GM21528 (cell line): ENCODE measurements around the gene LDAF1.
"Not testable (repeated sequence)": the region's sequence is repeated elsewhere in the genome, so short reads cannot be mapped to it uniquely, and the experiment has no call there.

ENCODE experiments used
- ATAC-seq: cut with Tn5 transposase; IDR thresholded peaks from one replicate; pipeline ENCODE4 v1.9.1; 2021; ENCODE audit warnings: mild to moderate bottlenecking, moderate library complexity; ENCODE audit not compliant: unreplicated experiment, low FRiP score

Gene LDAF1

DNA sequence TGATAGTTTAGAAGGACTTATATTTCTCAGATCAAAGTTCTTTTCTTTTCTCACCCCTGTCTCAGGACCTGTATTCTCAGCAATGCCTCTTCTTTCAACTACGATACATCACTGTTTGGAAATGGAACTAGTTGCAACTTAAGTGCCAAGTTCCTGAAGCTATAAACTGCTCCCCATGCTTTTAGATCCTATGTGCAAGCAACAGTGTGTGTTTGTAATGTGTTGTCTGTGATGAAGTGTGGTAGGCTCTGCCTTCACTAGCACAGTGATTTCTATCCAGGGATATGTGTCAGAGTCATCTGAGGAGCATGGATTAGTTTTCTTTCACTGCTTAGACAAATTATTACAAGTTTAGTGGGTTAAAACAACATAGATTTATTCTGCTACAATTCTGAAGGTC lies 34.5 kb downstream of the LDAF1 start:
- no peak for ATAC-seq

DNA sequence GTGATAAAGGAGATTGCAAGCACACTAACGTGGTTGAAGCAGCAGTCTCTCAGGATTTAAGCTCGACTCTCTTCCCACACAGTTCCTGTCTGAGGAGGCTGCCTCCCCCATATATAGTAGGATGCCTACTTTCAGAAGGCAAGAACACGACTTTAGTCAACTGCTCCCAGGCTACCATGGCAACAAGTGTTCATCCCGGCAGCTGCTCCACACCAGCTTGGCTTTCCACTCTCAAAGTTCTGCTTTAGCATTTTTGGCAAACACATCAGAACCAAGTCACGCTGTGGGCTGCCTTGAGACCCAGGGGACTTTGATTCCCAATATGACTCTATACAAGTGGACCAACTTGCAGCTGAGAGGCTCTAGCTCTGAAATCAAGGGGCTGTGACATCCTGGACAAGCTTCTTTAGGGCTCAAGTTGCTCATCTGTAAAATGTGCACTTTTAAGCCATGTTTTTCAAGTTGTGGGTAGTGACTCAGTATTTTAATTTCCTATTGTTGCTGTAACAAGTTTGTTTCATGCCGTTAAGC lies 36.4 kb downstream of the LDAF1 start:
- ATAC-seq, result no peak

DNA sequence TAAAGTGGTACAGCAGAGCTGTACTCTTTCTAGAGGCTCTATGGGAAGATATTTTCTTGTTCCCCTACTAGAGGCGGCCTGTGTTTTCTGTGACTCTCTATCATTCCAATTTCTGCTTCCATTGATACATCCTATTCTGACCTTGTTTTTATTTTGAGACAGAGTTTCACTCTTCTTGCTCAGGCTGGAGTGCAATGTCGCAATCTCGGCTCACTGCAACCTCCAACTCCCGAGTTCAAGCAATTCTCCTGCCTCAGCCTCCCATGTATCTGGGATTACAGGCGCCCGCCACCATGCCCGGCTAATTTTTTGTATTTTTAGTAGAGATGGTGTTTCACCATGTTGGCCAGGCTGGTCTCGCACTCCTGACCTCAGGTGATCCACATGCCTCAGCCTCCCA lies 36.9 kb downstream of the LDAF1 start:
- ATAC-seq, result not testable (repeated sequence)

DNA sequence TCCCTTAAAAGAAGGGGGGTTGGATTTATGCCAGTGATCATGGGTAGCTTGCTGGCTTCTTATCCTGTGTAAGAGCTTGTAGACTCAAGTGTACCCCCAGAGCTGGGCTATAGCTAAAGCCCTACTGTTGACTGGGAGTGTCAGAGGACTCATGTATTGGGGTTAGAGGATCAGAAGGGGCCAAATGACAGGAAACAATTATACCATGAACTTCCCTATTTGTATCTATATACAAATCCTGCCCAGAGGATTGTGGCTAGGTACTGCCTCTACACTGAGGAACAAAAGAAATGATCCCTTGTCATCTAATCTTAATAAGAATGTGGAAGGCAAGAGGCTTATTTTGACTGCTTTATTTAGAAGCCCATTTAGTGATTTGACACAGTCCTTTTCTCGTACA lies 38.6 kb downstream of the LDAF1 start:
- no peak for ATAC-seq

DNA sequence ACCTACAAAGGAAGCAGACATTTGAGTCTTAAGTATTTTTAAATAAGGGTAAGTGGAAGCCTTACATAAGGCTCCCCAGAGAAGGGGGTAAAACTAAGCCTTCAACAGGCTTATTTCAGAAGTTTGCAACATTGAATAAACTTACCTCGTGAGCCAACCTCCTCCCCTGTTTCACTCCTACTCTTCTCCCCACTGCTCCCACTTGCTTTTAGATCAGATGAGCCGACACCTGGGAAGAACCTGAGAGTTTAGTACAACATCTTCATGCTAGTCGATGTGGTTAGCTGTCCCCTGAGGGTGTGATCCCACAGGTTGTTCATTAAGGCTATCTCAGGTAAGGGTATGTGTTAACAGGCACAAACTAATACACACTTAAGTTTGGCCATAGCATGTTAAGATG lies 39.1 kb downstream of the LDAF1 start:
- no peak for ATAC-seq

DNA sequence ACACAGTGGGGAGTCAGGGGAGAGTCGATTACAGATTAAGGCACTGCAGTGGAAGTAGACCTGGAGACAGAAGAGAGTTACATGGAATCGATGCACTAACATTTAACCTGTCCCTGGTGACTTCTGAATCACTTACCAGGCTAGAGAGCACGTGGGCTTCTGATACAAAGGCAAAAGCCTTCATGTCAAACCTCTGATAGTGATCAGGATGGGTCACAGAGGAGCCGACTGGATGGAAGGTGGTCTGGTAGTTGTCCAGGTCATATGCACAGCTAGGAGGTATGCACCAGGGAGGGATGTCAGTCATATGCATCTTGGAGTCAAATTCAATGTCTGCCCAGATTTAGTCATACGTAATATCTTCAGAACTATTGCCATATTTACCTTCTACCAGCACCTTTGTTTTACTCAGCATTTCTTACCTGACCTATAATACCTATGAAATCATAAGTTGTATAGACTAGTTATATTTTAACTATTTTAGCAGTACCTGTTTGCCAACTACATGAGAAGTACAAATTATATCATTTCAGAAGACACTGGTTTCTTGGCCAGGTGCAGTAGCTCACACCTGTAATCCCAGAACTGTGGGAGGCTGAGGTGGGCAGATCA lies 41.2 kb downstream of the LDAF1 start:
- no peak for ATAC-seq

DNA sequence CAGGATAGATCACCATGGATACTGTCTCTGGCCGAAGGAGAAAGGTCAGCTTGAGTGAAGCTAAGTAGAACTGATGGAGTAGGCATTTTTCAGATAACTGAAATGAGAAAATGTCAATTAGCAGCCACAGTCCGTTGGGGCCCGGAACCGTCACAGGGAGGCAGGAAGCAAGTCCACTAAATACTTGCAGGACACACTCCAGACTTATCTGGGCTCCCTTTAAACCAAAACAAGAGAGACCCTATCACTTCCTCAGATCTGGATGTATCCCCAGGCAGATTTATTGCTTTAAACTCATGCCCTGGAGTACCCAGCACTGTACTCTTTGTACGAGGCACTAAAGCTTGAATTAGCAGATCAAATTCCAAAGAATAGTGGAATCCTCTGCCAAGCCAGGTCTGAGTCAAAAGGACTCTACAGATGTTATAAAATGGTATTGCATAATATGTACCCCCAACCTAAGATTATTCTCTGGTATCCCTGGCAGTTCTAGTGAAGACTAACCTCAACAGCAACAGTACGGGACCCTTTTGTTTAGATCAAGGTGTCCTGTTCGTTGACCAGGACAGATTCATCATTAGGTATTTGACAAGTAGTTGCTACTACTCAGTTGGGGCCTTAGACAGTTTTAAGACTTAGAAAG lies 44.8 kb downstream of the LDAF1 start:
- ATAC-seq, result no peak

DNA sequence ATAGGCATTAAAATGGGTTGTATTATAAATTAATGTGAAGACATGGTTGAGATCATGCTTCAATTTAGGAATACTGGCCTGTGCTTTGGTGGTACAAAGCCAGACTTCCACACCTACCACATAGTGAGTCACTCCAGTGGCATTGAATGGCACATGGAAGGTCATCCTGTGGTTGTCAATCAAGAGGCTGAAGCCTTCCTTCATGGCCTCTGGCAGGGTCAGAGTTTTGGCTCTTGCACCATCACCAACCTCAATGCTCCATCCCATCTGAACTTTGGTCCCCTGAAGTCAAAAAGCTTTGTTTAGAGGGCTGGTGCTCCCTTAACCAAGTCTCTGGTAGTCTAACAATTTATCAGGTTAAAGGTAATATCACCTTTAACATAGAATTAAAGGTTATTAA lies 46.8 kb downstream of the LDAF1 start:
- ATAC-seq, result no peak

DNA sequence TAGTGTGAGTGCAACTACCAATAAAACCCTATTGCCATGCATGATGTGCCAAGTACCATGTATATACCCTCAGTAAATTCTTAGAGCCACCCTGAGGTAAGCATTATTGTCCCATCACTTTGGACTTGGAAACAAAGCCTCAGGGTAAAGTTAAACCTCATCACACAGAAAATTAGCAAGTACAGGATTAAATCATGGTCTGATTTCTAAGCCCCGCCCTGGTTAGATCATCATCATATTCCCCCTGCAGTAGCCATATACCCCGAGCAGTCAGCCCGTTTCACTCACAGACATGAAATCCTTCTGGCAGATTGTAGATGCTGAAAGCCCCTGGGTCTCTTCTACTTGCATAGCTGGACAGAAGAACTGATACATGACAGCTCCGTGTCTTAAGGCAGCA lies 48.1 kb downstream of the LDAF1 start:
- ATAC-seq, result no peak

DNA sequence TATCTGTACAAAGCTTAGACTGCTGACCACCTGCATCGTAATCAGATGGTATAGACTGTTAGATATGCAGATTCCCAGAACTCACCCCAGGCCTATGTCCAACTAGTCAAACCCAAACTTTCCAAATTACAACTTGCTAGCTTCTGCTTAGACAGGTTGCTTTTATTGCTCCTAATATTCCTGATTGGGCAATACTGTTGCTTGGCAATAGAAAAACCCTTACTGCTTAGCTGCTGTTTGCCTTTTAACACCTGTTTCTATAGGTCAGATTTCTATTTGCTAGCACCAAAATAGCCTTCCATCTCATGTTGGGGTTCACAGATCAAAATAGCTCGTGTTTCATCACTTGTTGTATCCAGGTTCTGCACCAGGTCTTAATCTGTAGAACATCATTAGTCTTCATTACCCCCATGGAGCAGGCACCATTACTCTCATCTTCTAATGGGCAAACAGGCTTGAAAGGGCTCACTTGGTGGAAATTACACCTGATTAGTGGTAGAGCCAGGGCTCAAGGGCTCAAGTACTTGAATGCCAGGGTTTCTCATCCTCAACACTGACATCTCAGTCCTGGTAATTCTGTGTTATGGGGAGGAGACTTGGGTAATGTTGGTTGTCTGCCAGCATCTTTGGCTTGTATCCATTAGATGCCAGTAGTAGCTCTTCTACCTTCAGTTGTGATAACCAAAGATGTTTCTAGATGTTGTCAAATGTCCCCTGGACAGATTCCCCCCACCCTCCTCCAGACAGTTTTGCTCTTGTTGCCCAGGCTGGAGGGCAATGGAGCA lies 50.2 kb downstream of the LDAF1 start:
- no peak for ATAC-seq

DNA sequence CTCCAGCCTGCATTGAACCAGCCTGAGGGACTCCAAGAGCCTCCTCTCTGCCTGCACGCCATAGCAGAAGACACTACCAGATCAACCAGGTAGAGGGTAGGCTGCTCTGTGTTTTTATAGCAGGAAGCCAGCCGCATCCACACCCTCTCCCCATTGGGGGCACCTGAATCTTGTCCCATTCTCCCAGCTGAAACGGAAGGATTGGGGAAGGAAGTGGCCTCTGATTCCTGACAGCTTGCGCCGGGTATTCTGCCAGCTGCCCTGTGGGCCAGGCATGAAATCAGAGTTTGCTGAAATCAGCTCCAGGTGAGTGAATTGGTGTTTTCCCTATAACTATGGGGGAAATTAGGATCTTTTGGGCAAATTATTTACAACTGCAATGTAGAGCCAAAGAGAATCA lies 53.0 kb downstream of the LDAF1 start, which contains the start of gene ZP2:
Gene ZP2, minus strand, starts transcription at position 89 of the 400 bp plus-strand sequence. Its CDS starts 27 bp downstream, at position 62.
- no peak for ATAC-seq

DNA sequence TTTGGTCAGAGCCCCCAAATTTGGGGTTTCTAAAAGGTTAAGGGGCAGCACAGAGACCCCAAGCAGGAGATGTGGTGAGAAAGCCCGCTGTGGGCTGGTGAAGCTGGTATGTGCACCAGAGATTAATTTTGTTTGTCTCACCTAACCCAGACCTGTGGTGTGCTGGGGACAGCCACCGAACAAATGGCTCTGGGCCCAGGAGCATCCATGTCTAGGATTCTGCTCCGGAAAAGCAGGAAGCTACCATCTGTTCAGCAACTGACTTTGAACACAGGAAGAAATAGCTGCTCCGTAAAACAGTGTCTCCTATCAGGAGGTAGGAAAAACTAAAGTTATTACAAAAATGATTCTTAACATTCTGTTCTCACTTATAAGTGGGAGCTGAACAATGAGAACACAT lies 55.6 kb downstream of the LDAF1 start:
- ATAC-seq, result no peak

DNA sequence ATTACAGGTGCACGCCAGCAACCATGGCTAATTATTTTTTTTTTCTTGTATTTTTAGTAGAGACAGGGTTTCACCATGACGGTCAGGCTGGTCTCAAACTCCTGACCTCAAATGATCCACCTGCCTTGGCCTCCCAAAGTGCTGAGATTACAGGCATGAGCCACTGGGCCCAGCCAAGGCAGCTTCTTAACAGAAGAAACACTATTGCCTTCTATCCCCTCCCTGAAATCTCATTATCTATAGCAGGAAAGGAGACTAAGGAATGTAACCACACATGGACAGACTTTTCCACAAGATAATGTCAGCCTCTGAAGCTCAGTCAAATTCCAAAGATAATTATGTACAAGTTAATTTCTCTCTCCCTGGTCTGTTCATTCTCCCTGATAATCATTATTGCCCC lies 58.6 kb downstream of the LDAF1 start:
- no peak for ATAC-seq

DNA sequence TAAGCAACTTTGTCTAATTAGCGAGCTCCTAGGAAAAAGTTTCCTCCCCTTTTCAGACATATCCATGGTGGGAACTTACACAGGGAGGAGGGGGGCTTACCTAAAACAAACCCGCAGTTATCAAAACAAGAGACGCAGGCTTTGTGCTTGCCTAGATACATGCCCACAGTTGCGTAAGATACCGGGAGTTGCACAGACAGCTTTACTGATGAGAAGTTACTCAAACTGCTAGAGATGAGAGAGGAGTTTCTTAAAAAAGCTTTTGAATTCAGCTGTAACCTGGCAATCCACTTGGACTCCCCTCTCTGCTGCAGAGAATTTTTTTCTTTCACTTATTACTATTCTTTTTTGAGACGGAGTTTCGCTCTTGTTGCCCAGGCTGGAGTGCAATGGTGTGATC lies 59.7 kb downstream of the LDAF1 start:
- no peak for ATAC-seq

DNA sequence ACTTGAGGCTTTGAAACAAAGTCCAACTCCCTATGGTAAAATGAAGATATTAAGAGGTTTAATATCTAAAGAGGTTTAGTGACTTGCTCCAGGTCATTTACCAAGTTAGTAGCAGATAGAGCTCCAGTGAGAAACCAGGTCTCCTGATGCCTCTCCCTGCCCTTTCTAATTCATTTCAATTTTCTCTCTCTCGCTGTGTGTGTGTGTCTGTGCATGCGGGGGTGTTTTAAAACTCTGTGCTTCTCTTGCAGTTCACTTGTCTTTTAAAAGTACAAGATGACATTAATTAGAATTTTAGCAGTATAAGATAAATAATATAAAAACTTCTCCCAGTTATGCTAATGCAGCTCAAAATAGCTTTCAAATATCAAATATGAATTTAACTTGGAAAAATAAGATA lies 61.1 kb downstream of the LDAF1 start:
- no peak for ATAC-seq

DNA sequence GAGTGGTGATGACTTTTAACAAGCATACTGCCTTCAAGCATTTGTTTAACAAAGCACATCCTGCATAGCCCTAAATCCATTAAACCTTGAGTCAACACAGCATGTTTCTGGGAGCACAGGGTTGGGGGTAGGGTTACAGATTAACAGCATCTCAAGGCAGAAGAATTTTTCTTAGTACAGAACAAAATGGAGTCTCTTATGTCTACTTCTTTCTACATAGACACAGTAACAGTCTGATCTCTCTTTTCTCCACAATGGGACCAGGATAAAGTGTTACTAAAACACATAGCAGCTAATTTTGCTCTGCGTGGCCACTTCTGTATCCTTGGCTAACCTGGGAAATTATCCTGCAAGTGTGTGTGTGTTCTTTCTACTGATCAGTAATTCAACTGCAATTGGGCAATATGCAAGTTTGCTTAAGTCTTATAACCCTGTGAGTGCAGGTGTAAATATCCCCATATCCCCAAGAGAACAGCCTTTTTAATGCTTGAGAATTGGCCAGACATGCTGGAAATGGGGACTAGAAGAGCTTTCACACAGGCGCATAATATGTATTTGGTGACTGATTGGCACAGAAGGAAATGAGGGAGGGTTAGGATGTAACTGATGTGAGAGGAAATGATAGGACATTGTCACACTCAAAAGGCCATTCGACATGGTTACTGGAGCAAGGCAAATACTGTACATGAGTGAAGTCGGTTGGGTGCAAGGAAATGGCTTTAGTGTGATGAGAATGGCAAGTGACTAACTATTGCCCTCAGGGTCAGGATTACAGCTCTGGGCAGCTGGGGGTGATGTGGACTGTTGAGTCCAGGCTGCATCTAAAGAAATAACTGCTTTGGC lies 64.2 kb downstream of the LDAF1 start:
- ATAC-seq, result no peak

DNA sequence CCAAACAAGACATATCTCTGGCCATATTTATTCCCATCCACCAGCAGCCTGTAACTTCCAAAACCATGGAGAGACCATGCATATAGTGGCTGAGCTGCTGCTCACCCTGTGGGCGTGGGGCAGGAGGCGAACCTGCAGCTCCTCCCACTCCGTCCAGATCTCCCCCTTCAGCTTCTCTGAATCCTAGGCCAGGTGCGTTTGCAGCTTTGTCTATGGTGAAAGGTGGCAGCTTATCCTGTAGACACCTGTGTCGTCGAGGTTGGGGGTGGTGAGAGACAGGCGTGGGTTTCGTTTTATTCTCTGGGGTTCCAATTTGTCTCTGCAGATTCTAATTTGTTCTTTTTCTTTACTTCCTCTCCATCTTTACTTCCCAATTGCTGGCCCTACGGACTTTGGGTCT lies 65.3 kb downstream of the LDAF1 start:
- no peak for ATAC-seq

DNA sequence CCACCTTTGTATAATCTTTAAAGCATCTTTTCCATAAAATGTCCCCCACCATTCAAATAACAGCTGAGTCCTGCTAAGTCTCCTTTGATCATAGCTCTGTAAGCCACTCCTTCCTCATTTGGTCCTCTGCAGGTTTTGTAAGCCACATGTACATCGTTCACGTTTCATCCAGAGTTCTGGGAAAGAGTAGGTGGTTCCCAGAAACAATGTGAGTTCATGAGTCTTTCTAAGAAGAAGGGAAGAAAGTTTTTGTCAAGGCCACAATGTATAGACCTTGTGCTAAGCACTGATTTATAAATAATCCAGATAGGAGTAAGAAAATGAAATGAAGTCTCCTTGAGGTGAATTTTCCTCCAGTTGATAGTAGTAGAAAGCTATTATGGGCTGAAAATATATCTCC lies 66.3 kb downstream of the LDAF1 start:
- ATAC-seq, result no peak

DNA sequence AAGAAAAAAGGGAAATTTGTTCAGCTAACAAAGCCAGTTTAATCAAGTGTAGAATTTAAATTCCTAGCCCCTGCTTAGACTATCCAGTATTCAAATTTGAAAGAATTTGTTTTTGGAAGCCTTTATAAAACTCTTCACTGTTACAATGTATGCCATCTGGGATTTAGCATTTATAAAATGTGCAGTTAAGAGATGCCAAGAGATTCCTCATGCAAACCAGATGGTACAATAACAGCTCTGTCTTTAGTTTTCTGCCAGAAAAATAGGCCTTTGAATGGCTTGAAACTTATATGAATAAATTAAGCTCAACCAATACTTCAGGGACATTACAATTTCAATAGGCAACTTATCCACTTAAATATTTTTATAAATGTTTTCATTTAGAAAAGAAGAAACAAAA lies 68.3 kb downstream of the LDAF1 start:
- ATAC-seq, result no peak

DNA sequence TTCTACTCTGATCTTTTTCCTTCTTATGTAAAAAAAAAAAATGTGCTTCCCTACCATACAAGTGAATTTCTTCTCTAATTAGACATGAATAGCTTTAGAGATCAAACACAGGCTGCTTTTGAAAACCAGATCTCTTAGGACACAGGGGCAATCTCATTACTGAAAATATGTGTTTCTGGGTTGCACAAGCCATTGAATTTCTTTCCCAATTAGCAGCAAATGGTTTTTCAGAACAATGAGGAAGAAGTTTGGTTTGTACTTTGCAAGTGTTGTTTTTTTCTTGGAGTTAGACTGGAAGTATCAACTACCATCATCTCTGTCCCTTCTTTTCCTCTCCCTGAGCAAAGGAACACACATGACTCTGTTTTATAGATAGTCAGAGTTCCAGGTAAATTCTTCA lies 69.4 kb downstream of the LDAF1 start:
- ATAC-seq, result no peak
